ENCODE results near the gene IFNL3.

The IFNL3 gene

DNA sequence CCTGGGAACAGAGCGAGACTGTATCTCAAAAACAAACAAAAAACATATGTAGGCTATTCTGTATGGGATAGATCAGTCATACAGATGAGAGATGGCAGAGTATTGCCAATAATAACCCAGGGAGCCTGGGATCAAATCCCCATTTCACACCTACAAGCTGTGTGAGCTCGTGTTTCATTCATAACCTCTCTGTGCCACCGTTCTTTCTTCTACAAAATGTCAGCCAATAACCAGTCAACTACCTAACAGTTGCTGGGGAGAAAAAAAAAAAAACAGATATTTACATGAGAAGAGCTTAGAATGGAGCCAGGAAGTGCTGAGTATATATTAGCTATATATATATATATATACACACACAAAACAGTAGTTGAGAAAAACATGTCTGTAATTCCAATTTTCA, 16.9 kb upstream of the IFNL3 start:
- no peak overlapping the region for H3K27ac ChIP-seq
- no peak for TF ChIP-seq ZFX (IDR thresholded peaks at IDR 0.05)
- no peak for TF ChIP-seq CTCF (conservative IDR thresholded peaks at IDR 0.05)

GRCh38 chr19:39257227-39257626, 12.4 kb upstream of the IFNL3 start:
- no peak overlapping the region for H3K27ac ChIP-seq
- TF ChIP-seq CTCF (conservative IDR thresholded peaks at IDR 0.05), result no peak
- TF ChIP-seq ZFX (IDR thresholded peaks at IDR 0.05), result no peak

DNA sequence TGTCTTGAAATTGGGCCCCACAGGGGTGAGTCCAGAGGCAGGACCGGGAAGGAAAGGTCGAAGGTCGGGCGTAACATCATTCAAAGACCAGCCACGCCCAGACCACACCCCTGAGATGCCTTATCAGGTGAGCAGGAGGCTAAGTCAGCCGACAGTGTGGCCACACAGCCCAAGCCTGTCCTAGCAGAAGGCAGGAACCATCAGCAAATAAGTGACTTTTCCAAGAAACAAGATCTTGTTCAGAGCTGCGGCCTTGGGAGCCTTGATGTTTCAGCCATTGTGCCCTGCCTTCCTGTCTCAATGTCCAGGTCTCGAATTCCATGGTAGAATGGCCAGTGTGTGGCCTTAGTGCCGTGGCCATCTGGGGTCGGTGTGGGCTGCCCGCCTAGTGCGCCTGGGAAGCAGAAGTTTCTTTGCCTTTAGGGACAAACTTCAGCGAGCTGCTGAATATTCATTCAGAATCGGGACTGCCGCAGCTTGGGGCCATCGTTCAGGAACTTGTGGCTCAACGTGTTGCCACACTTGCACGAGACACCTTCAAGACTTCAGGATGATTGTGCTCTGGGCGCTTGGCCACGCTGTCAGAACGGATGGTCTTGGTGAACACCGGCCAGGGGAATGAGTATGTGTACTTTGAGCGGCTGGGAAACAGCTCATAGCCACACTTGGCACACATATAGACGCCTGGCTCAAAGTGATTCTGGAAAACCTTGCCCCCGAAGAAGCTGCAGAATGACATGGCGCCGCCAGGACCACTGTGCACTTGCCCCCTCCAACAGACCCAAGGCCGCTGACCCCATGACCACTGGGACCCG, 9.9 kb upstream of the IFNL3 start:
- no peak overlapping the region for H3K27ac ChIP-seq
- TF ChIP-seq ZFX (IDR thresholded peaks at IDR 0.05) (no peak), CTCF (conservative IDR thresholded peaks at IDR 0.05) (no peak)

- TF ChIP-seq CTCF (conservative IDR thresholded peaks at IDR 0.05) (no peak), ZFX (IDR thresholded peaks at IDR 0.05) (no peak)
- no peak overlapping the region for H3K27ac ChIP-seq
Observed at GRCh38 chr19:39253374-39254149, 8.8 kb upstream of the IFNL3 start.

- H3K27ac ChIP-seq, result no peak overlapping the region
- TF ChIP-seq ZFX (IDR thresholded peaks at IDR 0.05), result no peak
- TF ChIP-seq CTCF (conservative IDR thresholded peaks at IDR 0.05), result no peak
Observed at GRCh38 chr19:39252458-39252857, 7.7 kb upstream of the IFNL3 start.

DNA sequence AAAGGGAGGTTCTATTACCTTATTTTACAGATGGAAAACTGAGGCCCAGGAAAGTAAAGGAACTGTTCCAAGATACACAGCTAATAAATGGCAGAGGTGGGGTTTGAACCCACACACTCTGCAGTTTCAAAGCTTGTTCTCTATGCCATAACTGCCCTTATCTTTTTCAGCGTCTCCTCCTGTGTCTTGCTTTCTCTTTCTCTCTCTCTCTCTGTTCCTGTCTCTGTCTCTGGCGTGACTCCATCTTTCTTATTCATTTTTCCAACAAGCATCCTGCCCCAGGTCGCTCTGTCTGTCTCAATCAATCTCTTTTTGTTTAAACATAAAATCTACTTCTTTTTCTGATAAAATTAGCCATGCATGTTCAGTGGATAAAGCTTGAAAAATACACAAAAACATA, 7.0 kb upstream of the IFNL3 start:
- TF ChIP-seq CTCF (conservative IDR thresholded peaks at IDR 0.05), result no peak
- no peak for TF ChIP-seq ZFX (IDR thresholded peaks at IDR 0.05)
- no peak overlapping the region for H3K27ac ChIP-seq

DNA sequence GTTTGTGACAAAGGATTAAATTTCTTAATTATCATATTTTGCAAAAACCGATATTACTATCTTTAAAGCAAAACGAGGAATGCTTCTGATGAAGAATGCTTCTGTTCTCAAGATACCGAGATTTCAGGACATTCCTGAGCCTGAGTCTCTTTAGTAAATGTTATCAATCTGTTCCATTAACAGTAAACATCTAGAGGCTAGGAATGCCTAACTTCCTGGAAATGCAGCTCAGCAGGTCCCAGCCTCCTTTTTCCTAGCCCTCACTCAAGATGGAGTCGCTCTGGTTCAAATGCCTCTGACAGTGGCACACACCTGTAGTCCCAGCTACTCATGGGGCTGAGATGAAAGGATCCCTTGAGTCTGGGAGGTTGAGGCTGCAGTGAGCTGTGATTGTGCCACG, 6.3 kb upstream of the IFNL3 start:
- TF ChIP-seq CTCF (conservative IDR thresholded peaks at IDR 0.05) (no peak), ZFX (IDR thresholded peaks at IDR 0.05) (no peak)
- no peak overlapping the region for H3K27ac ChIP-seq

Measured in C4-2B (cell line).